RPMI8226 (cell line): Measurements from ENCODE around the gene MKNK2.
"Not testable (repeated sequence)": the region's sequence is repeated elsewhere in the genome, so short reads cannot be mapped to it uniquely, and the experiment has no call there.

Experiments
- DNase-seq: peaks from one replicate; pipeline ENCODE4 v3.0.0-alpha.2; 2015

MKNK2 gene

GRCh38 chr19:1989513-1990229 lies 61.4 kb downstream of the MKNK2 start:
- DNase-seq = no peak

GRCh38 chr19:1988464-1988863 lies 62.6 kb downstream of the MKNK2 start:
- not testable (repeated sequence) for DNase-seq
